ENCODE data around the gene TMEM134. TPM values are rescaled to one million over a fixed set of nuclear protein-coding genes. Genes with fewer than 3 reads are reported as not detected.

The TMEM134 gene
- total and polyA plus RNA-seq, 9 of the 15 experiments (the other 6 are each of a cell fraction or from before 2014, with no cell fraction given) = 0.63 to 48.4 (median 10.7) TPM

DNA sequence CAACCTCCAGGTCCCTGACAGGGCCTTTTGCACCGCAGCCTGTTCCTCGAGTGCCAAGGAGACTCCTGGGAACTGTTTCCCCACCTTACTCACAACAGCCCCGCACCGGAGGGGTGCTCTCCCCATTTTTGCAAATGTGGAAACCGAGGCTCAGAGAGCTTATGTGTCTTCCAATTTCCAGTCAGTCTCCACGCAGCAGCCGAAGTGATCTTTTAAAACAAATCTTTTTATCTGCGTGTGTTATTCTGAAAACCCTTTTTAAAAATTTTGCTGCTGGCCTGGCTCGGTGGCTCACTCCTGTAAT, 409 bp upstream of the TMEM134 start:
- Histone ChIP-seq H3K27ac (ENCODE audit: extremely low read depth, low read depth, low read length) (peak overlapping the region; percentile 72), H3K27me3 (ENCODE audit: control insufficient read depth in 2 of 2, insufficient read depth in 2 of 2, low read length in 2 of 2) (no peaks in the 10 kb centered on the region), H3K9ac (ENCODE audit: insufficient read depth in 1 of 2, low read depth in 2 of 2, low read length in 2 of 2) (peak overlapping the region; percentile 76 to 98), H3K4me2 (ENCODE audit: insufficient read depth, low read length) (peak overlapping the region; percentile 86), H2AFZ (ENCODE audit: low read depth, low read length) (peak overlapping the region; percentile 96), H3K4me3 (peak overlapping the region; percentile 76), H3K79me2 (ENCODE audit: control insufficient read depth, insufficient read depth, low read length) (peaks cover 12% of the 10 kb centered on the region), H3K9me3 (replicated peaks; ENCODE audit: control insufficient read depth, insufficient read depth, low read depth, low read length) (no peaks in the 10 kb centered on the region), H4K20me1 (replicated peaks; ENCODE audit: control insufficient read depth, insufficient read depth, low read length) (no peaks in the 10 kb centered on the region), H3K4me1 (replicated peaks in 1 of 2; ENCODE audit: control insufficient read depth in 2 of 2, insufficient read depth in 2 of 2, low read length in 2 of 2) (peaks cover 6 to 37% of the 10 kb centered on the region in 2 experiments; a peak in 4 of 5 replicates), H3K9me1 (ENCODE audit: control insufficient read depth, insufficient read depth, low read length) (no peaks in the 10 kb centered on the region), H3K36me3 (ENCODE audit: control insufficient read depth, insufficient read depth, low read length) (no peaks in the 10 kb centered on the region)
- CTCF ChIA-PET (ENCODE audit: low intra/inter-chr PET ratio) = interaction anchor here (0.5 kb wide), 1 partner anchor 44 kb away, joined by 4 read pairs; no protein-coding TSS in a partner anchor
- WGBS (ENCODE audit: insufficient coverage, low coverage, missing lambda C conversion rate) = 7% methylated on average over 9 of the region's 9 CpGs
- TSS peak; percentile 40 for BruUV-seq (replicated peaks)
- DNase-seq (ENCODE audit: extremely low read depth in 1 of 4, low spot score in 3 of 4) (no peak), ATAC-seq (no peak), FAIRE-seq (no peak)
- in situ Hi-C loops (cut with MboI) = no loop called here
- intact Hi-C loops (cut with micrococcal nuclease) = loop anchor here (1.0 to 5.0 kb wide), 2 partner anchors 47 to 68 kb away; partner anchors contain the start of gene PPP1CA
- POLR2A ChIA-PET = no interaction called here
- no peak for TF ChIP-seq L3MBTL2 (IDR thresholded peaks at IDR 0.05)
- TF ChIP-seq SIN3A (IDR thresholded peaks at IDR 0.05; ENCODE audit: borderline replicate concordance in 2 of 2, control insufficient read depth in 1 of 2, low read depth in 2 of 2, low read length in 2 of 2) = no peak
- TF ChIP-seq RNF2 (IDR thresholded peaks at IDR 0.05) = 0 out of 2 replicates have a peak, but pooled peaks have one; percentile 5
- no peak for TF ChIP-seq ZNF696 (CRISPR knock-in tag; conservative IDR thresholded peaks at IDR 0.05)
- no peak for TF ChIP-seq MYC (IDR thresholded peaks at IDR 0.05; ENCODE audit: low read depth, low read length)
- peak; percentile 28; the same call in 1 of the 2 replicates for TF ChIP-seq MYC (CRISPR knock-in tag; IDR thresholded peaks at IDR 0.05; ENCODE audit: borderline replicate concordance, low read depth)
- no peak for TF ChIP-seq NR1H2 (CRISPR knock-in tag; IDR thresholded peaks at IDR 0.05)
- TF ChIP-seq, protein P1, sequence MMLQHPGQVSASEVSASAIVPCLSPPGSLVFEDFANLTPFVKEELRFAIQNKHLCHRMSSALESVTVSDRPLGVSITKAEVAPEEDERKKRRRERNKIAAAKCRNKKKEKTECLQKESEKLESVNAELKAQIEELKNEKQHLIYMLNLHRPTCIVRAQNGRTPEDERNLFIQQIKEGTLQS (IDR thresholded peaks at IDR 0.05) = no peak
- TF ChIP-seq, protein P1 (CRISPR knock-in tag; conservative IDR thresholded peaks at IDR 0.05) = 0 out of 2 replicates have a peak, but pooled peaks have one; percentile 43
- no peak for TF ChIP-seq BRD4 (IDR thresholded peaks at IDR 0.05)
- TF ChIP-seq TCF7L2 (IDR thresholded peaks at IDR 0.05; ENCODE audit: low read depth, low read length) = no peak
- TF ChIP-seq NR2C2 (CRISPR knock-in tag; IDR thresholded peaks at IDR 0.05) = no peak
- 0 out of 2 replicates have a peak, but pooled peaks have one; percentile 3 for TF ChIP-seq NR2C2 (tag; IDR thresholded peaks at IDR 0.05)
- TF ChIP-seq ATF1 (CRISPR knock-in tag; IDR thresholded peaks at IDR 0.05) = no peak
- TF ChIP-seq ATF1 (tag; IDR thresholded peaks at IDR 0.05) = peak; percentile 60
- 0 out of 2 replicates have a peak, but pooled peaks have one; percentile 3 for TF ChIP-seq RB1 (IDR thresholded peaks at IDR 0.05; ENCODE audit: low read depth)
- no peak for TF ChIP-seq ZNF274 (IDR thresholded peaks at IDR 0.05; ENCODE audit: borderline replicate concordance, low read depth, low read length)
- no peak for TF ChIP-seq RAD51 (IDR thresholded peaks at IDR 0.05; ENCODE audit: borderline replicate concordance, low read depth)
- TF ChIP-seq ZBED1 (IDR thresholded peaks at IDR 0.05) = no peak
- 0 out of 2 replicates have a peak, but pooled peaks have one; percentile 42 for TF ChIP-seq HDGF (IDR thresholded peaks at IDR 0.05)
- peak; percentile 86; the same call in 1 of the 2 replicates for TF ChIP-seq ZFX (CRISPR knock-in tag; IDR thresholded peaks at IDR 0.05)
- no peak for TF ChIP-seq FUS (optimal IDR thresholded peaks at IDR 0.05; ENCODE audit: low read depth, low read length)
- TF ChIP-seq NFRKB (IDR thresholded peaks at IDR 0.05; ENCODE audit: low read depth) = peak; percentile 55; the same call in 1 of the 2 replicates
- TF ChIP-seq GTF2E2 (tag; IDR thresholded peaks at IDR 0.05) = peak; percentile 50; the same call in 1 of the 2 replicates

All from K562 (cell line).